H1 (cell line): ENCODE measurements around the gene NRXN3. TPM values are rescaled to one million over a fixed set of nuclear protein-coding genes. Genes with fewer than 3 reads are reported as not detected.

Source experiments
- CTCF ChIA-PET: fragments of 300-600 bp; sonication (Branson Sonifier 250); formaldehyde crosslinking; loops from one replicate; lab custom pipeline; 2021; ENCODE audit not compliant: partially characterized antibody; lab: Charles Lee
- POLR2A ChIA-PET: fragments of 300-600 bp; sonication (Branson Sonifier 250); formaldehyde crosslinking; loops from one replicate; lab custom pipeline; 2021; ENCODE audit warnings: inconsistent platforms; ENCODE audit not compliant: partially characterized antibody; lab: Charles Lee
- DNase-seq, 2 experiments: peaks; one replicate each; pipeline versions ENCODE4 v3.0.0 to v3.0.0-alpha.2; 2010 to 2022; ENCODE audit warnings: low spot score in 2 of 2, low read depth in 1 of 2, mixed read lengths in 1 of 2
- FAIRE-seq: peaks from 2 replicates; lab custom pipeline; 2011; peaks lifted over from hg19 to GRCh38; lab: Jason Lieb, UNC
- H2AFZ ChIP-seq: 2 replicates; pipeline ENCODE4 v1.8.1; 2012; ENCODE audit warnings: low read length, inconsistent platforms
- H2AK5ac ChIP-seq: 2 replicates; pipeline ENCODE4 v1.6.1; 2013; ENCODE audit warnings: low read depth, low read length
- H2BK120ac ChIP-seq: replicated peaks from 2 replicates; pipeline ENCODE3; 2013; ENCODE audit warnings: low read depth, low read length, inconsistent platforms
- H2BK12ac ChIP-seq: 2 replicates; pipeline ENCODE4 v1.6.1; 2013; ENCODE audit warnings: low read depth, low read length
- H2BK15ac ChIP-seq: 2 replicates; pipeline ENCODE4 v1.6.1; 2013; ENCODE audit warnings: low read length
- H2BK20ac ChIP-seq: 2 replicates; pipeline ENCODE4 v1.6.1; 2013; ENCODE audit warnings: low read length
- H2BK5ac ChIP-seq: 2 replicates; pipeline ENCODE4 v1.6.1; 2013; ENCODE audit warnings: low read depth, low read length
- H3K14ac ChIP-seq: 2 replicates; pipeline ENCODE4 v1.6.1; 2013; ENCODE audit warnings: inconsistent platforms; ENCODE audit not compliant: insufficient read length
- H3K18ac ChIP-seq: 2 replicates; pipeline ENCODE4 v1.6.1; 2013; ENCODE audit warnings: low read length; ENCODE audit errors: extremely low read depth
- H3K23ac ChIP-seq: 2 replicates; pipeline ENCODE4 v1.6.1; 2013; ENCODE audit warnings: inconsistent platforms; ENCODE audit not compliant: insufficient read length
- H3K23me2 ChIP-seq: 2 replicates; pipeline ENCODE4 v1.6.1; 2013; ENCODE audit warnings: low read depth, low read length
- H3K27ac ChIP-seq: 2 replicates; pipeline ENCODE4 v1.6.1; 2011; ENCODE audit warnings: low read depth, low read length, inconsistent platforms
- H3K27me3 ChIP-seq, 4 experiments: replicated peaks in 1 of 4; 1 replicate in 1 of 4; 2 replicates in 3 of 4; pipeline versions ENCODE4 v1.6.1 to v1.8.1; 2011 to 2013; ENCODE audit warnings: low read length in 3 of 4, mild to moderate bottlenecking in 3 of 4, inconsistent platforms in 2 of 4, mixed read lengths in 2 of 4, moderate library complexity in 1 of 4; ENCODE audit not compliant: control insufficient read depth in 3 of 4, insufficient read depth in 3 of 4; ENCODE audit errors: extremely low read depth in 1 of 4
- H3K36me3 ChIP-seq, 4 experiments: 2 replicates each; pipeline versions ENCODE4 v1.6.1 to v1.8.1; 2011 to 2013; ENCODE audit warnings: mild to moderate bottlenecking in 4 of 4, low read length in 3 of 4, moderate library complexity in 2 of 4, control low read depth in 1 of 4, inconsistent platforms in 1 of 4; ENCODE audit not compliant: insufficient read depth in 4 of 4, control insufficient read depth in 2 of 4
- H3K4ac ChIP-seq: replicated peaks from 2 replicates; pipeline ENCODE3; 2013; ENCODE audit warnings: low read length, low read depth, mixed read lengths, inconsistent platforms; ENCODE audit not compliant: insufficient read length
- H3K4me1 ChIP-seq, 4 experiments: replicated peaks in 1 of 4; 1 replicate in 1 of 4; 2 replicates in 3 of 4; pipeline versions ENCODE4 v1.6.1 to v1.8.1; 2011 to 2013; ENCODE audit warnings: low read length in 3 of 4, inconsistent platforms in 2 of 4, mixed read lengths in 1 of 4; ENCODE audit not compliant: insufficient read depth in 4 of 4, control insufficient read depth in 3 of 4
- H3K4me2 ChIP-seq, 2 experiments: 2 replicates each; pipeline versions ENCODE4 v1.6.1 to v1.8.1; 2011 to 2013; ENCODE audit warnings: low read depth in 2 of 2, low read length in 2 of 2, control low read depth in 1 of 2, inconsistent platforms in 1 of 2, mild to moderate bottlenecking in 1 of 2; ENCODE audit not compliant: insufficient read depth in 1 of 2
- H3K4me3 ChIP-seq, 4 experiments: fragments of 200-600, 300-600 bp in 1 of 4; sonication (generic), shearing (Covaris generic), sonication (Bioruptor Twin) in 1 of 4; 2 replicates each; pipeline versions ENCODE4 v1.5.1 to v1.8.1; 2011 to 2016; ENCODE audit warnings: low read length in 4 of 4, low read depth in 3 of 4, control low read depth in 2 of 4, inconsistent platforms in 2 of 4, mild to moderate bottlenecking in 2 of 4, mixed read lengths in 1 of 4, moderate library complexity in 1 of 4; ENCODE audit not compliant: insufficient read depth in 2 of 4; ENCODE audit errors: extremely low read depth in 1 of 4
- H3K56ac ChIP-seq: replicated peaks from 2 replicates; pipeline ENCODE3; 2013; ENCODE audit warnings: low read depth, mild to moderate bottlenecking, mixed read lengths, low read length, inconsistent platforms; ENCODE audit not compliant: insufficient read length
- H3K79me1 ChIP-seq: 2 replicates; pipeline ENCODE4 v1.6.1; 2013; ENCODE audit warnings: low read depth, low read length, control low read depth
- H3K79me2 ChIP-seq, 2 experiments: 2 replicates each; pipeline versions ENCODE4 v1.6.1 to v1.8.1; 2012 to 2013; ENCODE audit warnings: low read length in 2 of 2, mild to moderate bottlenecking in 2 of 2, inconsistent platforms in 1 of 2; ENCODE audit not compliant: insufficient read depth in 2 of 2, control insufficient read depth in 1 of 2
- H3K9ac ChIP-seq, 4 experiments: replicated peaks in 1 of 4; 1 replicate in 1 of 4; 2 replicates in 3 of 4; pipeline versions ENCODE4 v1.6.1 to v1.8.1; 2011 to 2013; ENCODE audit warnings: low read depth in 3 of 4, low read length in 3 of 4, control low read depth in 2 of 4, mild to moderate bottlenecking in 2 of 4, moderate library complexity in 2 of 4, inconsistent platforms in 1 of 4; ENCODE audit errors: extremely low read depth in 1 of 4
- H3K9me3 ChIP-seq, 2 experiments: 2 replicates each; pipeline versions ENCODE4 v1.6.1 to v1.8.1; 2012 to 2013; ENCODE audit warnings: mild to moderate bottlenecking in 2 of 2, moderate library complexity in 2 of 2, control low read depth in 1 of 2, inconsistent platforms in 1 of 2, low read depth in 1 of 2, low read length in 1 of 2, mixed read lengths in 1 of 2; ENCODE audit not compliant: insufficient read depth in 2 of 2
- H4K20me1 ChIP-seq, 2 experiments: replicated peaks in 1 of 2; 2 replicates each; pipeline versions ENCODE3 to v1.8.1; 2011 to 2013; ENCODE audit warnings: inconsistent platforms in 2 of 2, low read length in 2 of 2, mild to moderate bottlenecking in 1 of 2; ENCODE audit not compliant: insufficient read depth in 2 of 2, control insufficient read depth in 1 of 2
- H4K5ac ChIP-seq: 2 replicates; pipeline ENCODE4 v1.6.1; 2013; ENCODE audit warnings: low read length, low read depth, mixed read lengths, inconsistent platforms; ENCODE audit not compliant: insufficient read length
- H4K8ac ChIP-seq: 2 replicates; pipeline ENCODE4 v1.8.0; 2013; ENCODE audit warnings: mild to moderate bottlenecking, moderate library complexity, low read length, inconsistent platforms; ENCODE audit not compliant: insufficient read depth; ENCODE audit errors: extremely low read depth
- H4K91ac ChIP-seq: replicated peaks from 2 replicates; pipeline ENCODE3; 2013; ENCODE audit warnings: low read length, mixed read lengths, inconsistent platforms; ENCODE audit not compliant: insufficient read length
- CTCF ChIP-seq, 3 experiments: IDR thresholded peaks; 1 replicate in 2 of 3; 2 replicates in 1 of 3; pipeline versions ENCODE4 v1.5.1 to v1.6.1; 2011; ENCODE audit warnings: low read length in 3 of 3, mild to moderate bottlenecking in 3 of 3, inconsistent platforms in 2 of 3, low read depth in 1 of 3, moderate library complexity in 1 of 3; ENCODE audit not compliant: insufficient read depth in 1 of 3; ENCODE audit errors: control extremely low read depth in 1 of 3
- E2F6 ChIP-seq: IDR thresholded peaks from 2 replicates; pipeline ENCODE4 v1.6.1; 2012; ENCODE audit warnings: inconsistent platforms
- JUND ChIP-seq: IDR thresholded peaks from 2 replicates; pipeline ENCODE4 v1.6.1; 2011; ENCODE audit warnings: mild to moderate bottlenecking, improper control_type of control experiment, low read length
- RAD21 ChIP-seq, 2 experiments: IDR thresholded peaks in 1 of 2; conservative IDR thresholded peaks in 1 of 2; 2 replicates each; pipeline ENCODE4 v1.6.1; 2011; ENCODE audit warnings: low read depth in 2 of 2, low read length in 2 of 2, improper control_type of control experiment in 1 of 2, inconsistent platforms in 1 of 2, mild to moderate bottlenecking in 1 of 2, moderate library complexity in 1 of 2
- SIX5 ChIP-seq: IDR thresholded peaks from 2 replicates; pipeline ENCODE4 v1.6.1; 2011; ENCODE audit warnings: mild to moderate bottlenecking, low read depth, low read length
- WGBS, 2 experiments: shearing (Covaris generic) in 1 of 2; methylation state at CpG; one replicate each; pipeline versions ENCODE4 v1.1.6 to v1.1.7; 2013 to 2015; ENCODE audit warnings: low lambda C conversion rate in 2 of 2, mixed read lengths in 2 of 2, inconsistent platforms in 1 of 2, low coverage in 1 of 2, missing lambda C conversion rate in 1 of 2; ENCODE audit not compliant: insufficient replicate concordance in 2 of 2, insufficient coverage in 1 of 2, insufficient read length in 1 of 2; ENCODE audit errors: extremely low coverage in 1 of 2, missing lambda C conversion rate in 1 of 2; 5-methylcytosine and 5-hydroxymethylcytosine counted together
- polyA plus RNA-seq, 7 experiments: library from polyadenylated mRNA; depleted of rRNA in 3 of 7; stranded (reverse) in 5 of 7; unstranded in 2 of 7; fragments of >200 nt in 5 of 7; fragments of 200-250 nt in 2 of 7; gene quantifications; 1 replicate in 5 of 7; 2 replicates in 1 of 7; 4 replicates in 1 of 7; pipeline versions ENCODE4 v1.2.1 to v1.2.3, GENCODE V29; 2011 to 2013; ENCODE audit warnings: missing spikeins in 2 of 7, mixed read lengths in 2 of 7
- total RNA-seq: library from RNA; stranded (reverse); fragmentation: NEBNext Ultra II Directional; extraction: Animal tissue kit (Norgen Biotek cat#: 25700); gene quantifications from 2 replicates; pipeline ENCODE4 v1.2.1, GENCODE V29; 2021

The NRXN3 gene
- total and polyA plus RNA-seq, 2 of the 8 experiments (the other 6 are each of a cell fraction or from before 2014, with no cell fraction given): 2.6 to 4.1 TPM

GRCh38 chr14:78697341-78697740, 527.2 kb downstream of the NRXN3 start:
- WGBS, 2 experiments: 30% methylated on average over 2 of the region's 2 CpGs; no CpG with 5 or more reads in 1 of the 2 experiments
- H3K9me3 ChIP-seq: no peaks in the 10 kb centered on the region
- FAIRE-seq: no peak

More at GRCh38 chr14:78697341-78697740, 527.2 kb downstream of the NRXN3 start:
- Histone ChIP-seq H4K91ac (no peak overlapping the region), H2BK120ac (no peak overlapping the region), H2AFZ (no peak overlapping the region), H3K9ac (no peak overlapping the region), H3K79me2 (no peaks in the 10 kb centered on the region), H3K4me1 (no peaks in the 10 kb centered on the region), H3K27me3 (no peaks in the 10 kb centered on the region), H4K5ac (no peak overlapping the region), H4K8ac (no peak overlapping the region), H3K56ac (no peak overlapping the region), H3K79me1 (no peaks in the 10 kb centered on the region), H2BK20ac (no peak overlapping the region), H3K27ac (no peak overlapping the region), H4K20me1 (no peaks in the 10 kb centered on the region), H3K4ac (no peak overlapping the region), H3K4me2 (no peak overlapping the region), H3K36me3 (no peaks in the 10 kb centered on the region), H3K23me2 (no peaks in the 10 kb centered on the region; the same call in 1 of the 2 replicates), H3K23ac (no peak overlapping the region), H2AK5ac (no peak overlapping the region), H2BK5ac (no peak overlapping the region), H3K4me3 (no peak overlapping the region), H3K18ac (no peak overlapping the region), H2BK12ac (no peak overlapping the region), H2BK15ac (no peak overlapping the region), H3K14ac (no peak overlapping the region)
- ChIA-PET CTCF (interaction anchor here (0.7 to 10.1 kb wide), 38 partner anchors 10 to 683 kb away, joined by 3 to 84 read pairs (median 4); no protein-coding TSS in a partner anchor), POLR2A (no interaction called here)
- no peak for DNase-seq
- no peak for TF ChIP-seq JUND
- TF ChIP-seq CTCF (IDR thresholded peaks at IDR 0.05; ENCODE audit: control extremely low read depth in 1 of 3, insufficient read depth in 1 of 3, low read depth in 1 of 3, low read length in 3 of 3): peak in 2 of 3 experiments; percentile 47 to 69; a peak in 2 of 4 replicates
- TF ChIP-seq SIX5: no peak
- no peak for TF ChIP-seq E2F6
- peak; percentile 77 to 83 for TF ChIP-seq RAD21 (IDR thresholded peaks at IDR 0.05 in 1 of 2, conservative IDR thresholded peaks at IDR 0.05 in 1 of 2; ENCODE audit: low read depth in 2 of 2, low read length in 2 of 2)
